Measurements from ENCODE around the gene MVK. TPM values are rescaled to one million over a fixed set of nuclear protein-coding genes. Genes with fewer than 3 reads are reported as not detected.

MVK gene
- total and polyA plus RNA-seq, 4 donors, result 34.9 to 50.3 (median 41.4) TPM

DNA sequence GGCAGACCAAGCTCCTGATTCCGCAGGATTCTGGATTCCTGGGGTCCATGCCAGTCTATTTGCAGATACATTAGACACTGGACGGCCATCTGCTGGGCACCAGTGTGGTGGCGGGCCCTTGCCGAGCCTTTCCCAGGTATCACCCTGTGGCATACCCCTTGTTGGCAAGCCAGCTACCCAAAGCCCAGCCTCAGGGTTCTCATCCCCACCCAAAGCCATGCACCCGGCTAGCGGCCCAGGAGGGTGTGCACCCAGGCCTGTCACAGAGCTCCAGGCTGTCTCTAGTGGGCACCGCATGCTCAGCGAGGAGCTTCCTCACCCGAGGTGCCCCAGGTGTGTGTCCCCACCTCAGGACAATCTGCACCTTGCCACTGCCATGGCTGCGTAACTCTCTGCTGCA, 14.0 kb upstream of the MVK start (continued):
- TF ChIP-seq, protein P1, sequence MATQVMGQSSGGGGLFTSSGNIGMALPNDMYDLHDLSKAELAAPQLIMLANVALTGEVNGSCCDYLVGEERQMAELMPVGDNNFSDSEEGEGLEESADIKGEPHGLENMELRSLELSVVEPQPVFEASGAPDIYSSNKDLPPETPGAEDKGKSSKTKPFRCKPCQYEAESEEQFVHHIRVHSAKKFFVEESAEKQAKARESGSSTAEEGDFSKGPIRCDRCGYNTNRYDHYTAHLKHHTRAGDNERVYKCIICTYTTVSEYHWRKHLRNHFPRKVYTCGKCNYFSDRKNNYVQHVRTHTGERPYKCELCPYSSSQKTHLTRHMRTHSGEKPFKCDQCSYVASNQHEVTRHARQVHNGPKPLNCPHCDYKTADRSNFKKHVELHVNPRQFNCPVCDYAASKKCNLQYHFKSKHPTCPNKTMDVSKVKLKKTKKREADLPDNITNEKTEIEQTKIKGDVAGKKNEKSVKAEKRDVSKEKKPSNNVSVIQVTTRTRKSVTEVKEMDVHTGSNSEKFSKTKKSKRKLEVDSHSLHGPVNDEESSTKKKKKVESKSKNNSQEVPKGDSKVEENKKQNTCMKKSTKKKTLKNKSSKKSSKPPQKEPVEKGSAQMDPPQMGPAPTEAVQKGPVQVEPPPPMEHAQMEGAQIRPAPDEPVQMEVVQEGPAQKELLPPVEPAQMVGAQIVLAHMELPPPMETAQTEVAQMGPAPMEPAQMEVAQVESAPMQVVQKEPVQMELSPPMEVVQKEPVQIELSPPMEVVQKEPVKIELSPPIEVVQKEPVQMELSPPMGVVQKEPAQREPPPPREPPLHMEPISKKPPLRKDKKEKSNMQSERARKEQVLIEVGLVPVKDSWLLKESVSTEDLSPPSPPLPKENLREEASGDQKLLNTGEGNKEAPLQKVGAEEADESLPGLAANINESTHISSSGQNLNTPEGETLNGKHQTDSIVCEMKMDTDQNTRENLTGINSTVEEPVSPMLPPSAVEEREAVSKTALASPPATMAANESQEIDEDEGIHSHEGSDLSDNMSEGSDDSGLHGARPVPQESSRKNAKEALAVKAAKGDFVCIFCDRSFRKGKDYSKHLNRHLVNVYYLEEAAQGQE (IDR thresholded peaks at IDR 0.05), result no peak
- TF ChIP-seq RAD21 (IDR thresholded peaks at IDR 0.05), result no peak
- TF ChIP-seq, protein P2, sequence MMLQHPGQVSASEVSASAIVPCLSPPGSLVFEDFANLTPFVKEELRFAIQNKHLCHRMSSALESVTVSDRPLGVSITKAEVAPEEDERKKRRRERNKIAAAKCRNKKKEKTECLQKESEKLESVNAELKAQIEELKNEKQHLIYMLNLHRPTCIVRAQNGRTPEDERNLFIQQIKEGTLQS (IDR thresholded peaks at IDR 0.05), result no peak
- TF ChIP-seq SP1 (IDR thresholded peaks at IDR 0.05), result no peak

DNA sequence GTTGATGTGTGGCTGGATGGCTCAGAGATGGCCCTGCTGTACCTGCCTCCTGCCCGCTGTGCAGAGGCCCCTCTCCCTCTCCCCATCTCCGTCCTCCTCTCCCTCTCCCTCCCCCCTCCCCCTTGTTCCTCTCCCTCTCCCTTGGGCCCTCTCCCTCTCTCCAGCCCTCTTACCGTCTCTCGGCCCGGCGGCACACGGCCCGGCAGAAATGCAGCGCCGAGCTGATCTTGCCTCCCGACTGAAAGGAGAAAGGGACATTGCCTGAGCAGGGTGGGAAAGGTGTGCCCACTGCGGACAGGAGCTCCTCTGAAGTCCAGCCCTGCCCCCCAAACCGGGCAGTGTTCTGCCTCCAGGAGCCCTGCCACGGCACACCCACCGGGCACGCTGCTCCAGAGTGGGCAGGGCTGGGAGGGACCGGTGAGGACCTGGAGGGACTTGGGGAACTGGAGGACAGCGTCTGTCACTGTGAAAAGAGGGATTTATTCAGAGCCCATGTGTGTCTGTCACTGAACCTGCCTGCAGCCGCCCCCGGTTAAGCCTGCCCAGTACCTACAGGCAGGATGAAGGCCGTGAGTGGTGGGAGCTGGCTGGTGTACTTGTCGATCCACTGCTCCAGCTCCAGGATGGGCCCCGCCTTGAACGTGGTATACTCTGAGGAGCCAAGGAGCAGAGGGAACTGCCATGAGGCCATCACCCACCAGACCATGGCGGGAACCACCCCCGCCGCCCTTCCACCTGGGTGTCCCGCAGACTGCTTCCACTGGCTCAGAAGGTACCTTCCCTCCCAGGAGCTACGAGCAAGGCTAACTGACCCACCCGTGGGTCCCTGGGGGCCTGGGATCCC, 12.5 kb upstream of the MVK start:
- peaks cover 7 to 28% (median 13%) of the 10 kb centered on the region in 4 donors for H3K36me3 ChIP-seq (ENCODE audit: control insufficient read depth in 4 of 4, insufficient read depth in 3 of 4, low read depth in 1 of 4, low read length in 3 of 4)
- WGBS, result 92% methylated on average over 30 of the region's 30 CpGs
- H3K4me1 ChIP-seq (ENCODE audit: control insufficient read depth in 4 of 4, insufficient read depth in 4 of 4, low read length in 3 of 4), result peaks cover 2 to 36% (median 26%) of the 10 kb centered on the region in 4 donors
- no peak for DNase-seq (ENCODE audit: low spot score)
- H3K27ac ChIP-seq (ENCODE audit: low read depth in 1 of 2, low read length in 2 of 2), result no peak overlapping the region
- H3K4me3 ChIP-seq (ENCODE audit: low read depth in 1 of 3, low read length in 3 of 3), result no peak overlapping the region
- TF ChIP-seq GABPA (IDR thresholded peaks at IDR 0.05 in 1 of 2, conservative IDR thresholded peaks at IDR 0.05 in 1 of 2), result no peak
- TF ChIP-seq HNF4G (IDR thresholded peaks at IDR 0.05), result no peak
- no peak for TF ChIP-seq HNF4A (conservative IDR thresholded peaks at IDR 0.05)
- TF ChIP-seq RXRA (IDR thresholded peaks at IDR 0.05), result no peak
- TF ChIP-seq FOXA1 (IDR thresholded peaks at IDR 0.05), result no peak
- no peak for TF ChIP-seq RAD21 (IDR thresholded peaks at IDR 0.05)
- TF ChIP-seq YY1 (IDR thresholded peaks at IDR 0.05), result no peak
- TF ChIP-seq TAF1 (conservative IDR thresholded peaks at IDR 0.05), result no peak
- TF ChIP-seq ZBTB33 (IDR thresholded peaks at IDR 0.05), result no peak
- no peak for TF ChIP-seq FOXA2 (IDR thresholded peaks at IDR 0.05)
- TF ChIP-seq, protein P3, sequence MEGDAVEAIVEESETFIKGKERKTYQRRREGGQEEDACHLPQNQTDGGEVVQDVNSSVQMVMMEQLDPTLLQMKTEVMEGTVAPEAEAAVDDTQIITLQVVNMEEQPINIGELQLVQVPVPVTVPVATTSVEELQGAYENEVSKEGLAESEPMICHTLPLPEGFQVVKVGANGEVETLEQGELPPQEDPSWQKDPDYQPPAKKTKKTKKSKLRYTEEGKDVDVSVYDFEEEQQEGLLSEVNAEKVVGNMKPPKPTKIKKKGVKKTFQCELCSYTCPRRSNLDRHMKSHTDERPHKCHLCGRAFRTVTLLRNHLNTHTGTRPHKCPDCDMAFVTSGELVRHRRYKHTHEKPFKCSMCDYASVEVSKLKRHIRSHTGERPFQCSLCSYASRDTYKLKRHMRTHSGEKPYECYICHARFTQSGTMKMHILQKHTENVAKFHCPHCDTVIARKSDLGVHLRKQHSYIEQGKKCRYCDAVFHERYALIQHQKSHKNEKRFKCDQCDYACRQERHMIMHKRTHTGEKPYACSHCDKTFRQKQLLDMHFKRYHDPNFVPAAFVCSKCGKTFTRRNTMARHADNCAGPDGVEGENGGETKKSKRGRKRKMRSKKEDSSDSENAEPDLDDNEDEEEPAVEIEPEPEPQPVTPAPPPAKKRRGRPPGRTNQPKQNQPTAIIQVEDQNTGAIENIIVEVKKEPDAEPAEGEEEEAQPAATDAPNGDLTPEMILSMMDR (IDR thresholded peaks at IDR 0.05; ENCODE audit: low read depth, low read length, missing input control), result no peak
- TF ChIP-seq, protein P4, sequence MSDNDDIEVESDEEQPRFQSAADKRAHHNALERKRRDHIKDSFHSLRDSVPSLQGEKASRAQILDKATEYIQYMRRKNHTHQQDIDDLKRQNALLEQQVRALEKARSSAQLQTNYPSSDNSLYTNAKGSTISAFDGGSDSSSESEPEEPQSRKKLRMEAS (IDR thresholded peaks at IDR 0.05), result no peak
- TF ChIP-seq, protein P2 (IDR thresholded peaks at IDR 0.05), result no peak
- no peak for TF ChIP-seq EGR1 (IDR thresholded peaks at IDR 0.05; ENCODE audit: low read depth in 2 of 2)
- TF ChIP-seq SP1 (IDR thresholded peaks at IDR 0.05), result no peak
- TF ChIP-seq NR2F2 (IDR thresholded peaks at IDR 0.05), result no peak
- no peak overlapping the region for H3K9ac ChIP-seq (ENCODE audit: low read depth in 1 of 2, low read length in 2 of 2)
- no peaks in the 10 kb centered on the region for H3K9me3 ChIP-seq (ENCODE audit: control insufficient read depth in 4 of 4, low read length in 3 of 4)
- H3K27me3 ChIP-seq (ENCODE audit: control insufficient read depth in 4 of 4, insufficient read depth in 4 of 4, low read length in 3 of 4), result no peaks in the 10 kb centered on the region

Data from liver (tissue), 9 donors.